H9 (cell line): Measurements from ENCODE around the gene KCNE4. TPM values are rescaled to one million over a fixed set of nuclear protein-coding genes. Genes with fewer than 3 reads are reported as not detected.

Experiments used
- DNase-seq: peaks from one replicate; pipeline ENCODE4 v3.0.0-alpha.2; 2017
- H2AFZ ChIP-seq: one replicate; pipeline ENCODE4 v1.6.1; 2013; ENCODE audit warnings: mild to moderate bottlenecking, low read length, control low read depth, moderate library complexity
- H2AK5ac ChIP-seq: 2 replicates; pipeline ENCODE4 v1.6.1; 2013; ENCODE audit warnings: low read length, control low read depth, mixed read lengths; ENCODE audit not compliant: insufficient read length
- H2BK120ac ChIP-seq: one replicate; pipeline ENCODE4 v1.6.1; 2013; ENCODE audit warnings: low read depth, mild to moderate bottlenecking, low read length, control low read depth, inconsistent platforms; ENCODE audit not compliant: poor library complexity, severe bottlenecking
- H2BK12ac ChIP-seq: 2 replicates; pipeline ENCODE4 v1.6.1; 2013; ENCODE audit warnings: low read length, control low read depth, mixed read lengths, low read depth; ENCODE audit not compliant: insufficient read length
- H2BK15ac ChIP-seq: 2 replicates; pipeline ENCODE4 v1.6.1; 2013; ENCODE audit warnings: low read depth, low read length, control low read depth
- H2BK20ac ChIP-seq: one replicate; pipeline ENCODE4 v1.6.1; 2013; ENCODE audit warnings: low read depth, mild to moderate bottlenecking, low read length, control low read depth, inconsistent platforms; ENCODE audit not compliant: poor library complexity, severe bottlenecking
- H2BK5ac ChIP-seq: 2 replicates; pipeline ENCODE4 v1.6.1; 2013; ENCODE audit warnings: low read length, control low read depth, mixed read lengths; ENCODE audit not compliant: insufficient read length
- H3K14ac ChIP-seq: 2 replicates; pipeline ENCODE4 v1.6.1; 2013; ENCODE audit warnings: low read length, control low read depth; ENCODE audit not compliant: insufficient read depth
- H3K18ac ChIP-seq: 2 replicates; pipeline ENCODE4 v1.6.1; 2013; ENCODE audit warnings: low read depth, mild to moderate bottlenecking, mixed read lengths, low read length, control low read depth; ENCODE audit not compliant: insufficient read length
- H3K23ac ChIP-seq: 2 replicates; pipeline ENCODE4 v1.6.1; 2013; ENCODE audit warnings: low read length, control low read depth, mixed read lengths, low read depth; ENCODE audit not compliant: insufficient read length
- H3K23me2 ChIP-seq: 2 replicates; pipeline ENCODE4 v1.6.1; 2013; ENCODE audit warnings: low read depth, mild to moderate bottlenecking, mixed read lengths, low read length, control low read depth; ENCODE audit not compliant: insufficient read length, poor library complexity, severe bottlenecking
- H3K27ac ChIP-seq: 2 replicates; pipeline ENCODE4 v1.5.1; 2013; ENCODE audit warnings: low read length, control low read depth, mixed read lengths, low read depth; ENCODE audit not compliant: insufficient read length
- H3K27me3 ChIP-seq: 2 replicates; pipeline ENCODE4 v1.6.1; 2013; ENCODE audit warnings: low read length, control low read depth, inconsistent platforms; ENCODE audit not compliant: insufficient read depth
- H3K4ac ChIP-seq: 2 replicates; pipeline ENCODE4 v1.6.1; 2013; ENCODE audit warnings: low read depth, mild to moderate bottlenecking, control low read depth, inconsistent platforms, low read length, moderate library complexity
- H3K4me1 ChIP-seq: 2 replicates; pipeline ENCODE4 v1.6.1; 2013; ENCODE audit warnings: low read length, control low read depth, inconsistent platforms; ENCODE audit not compliant: insufficient read depth
- H3K4me2 ChIP-seq: 2 replicates; pipeline ENCODE4 v1.6.1; 2013; ENCODE audit warnings: low read length, control low read depth, mixed read lengths; ENCODE audit not compliant: insufficient read length, insufficient read depth
- H3K56ac ChIP-seq: 2 replicates; pipeline ENCODE4 v1.6.1; 2013; ENCODE audit warnings: low read depth, mild to moderate bottlenecking, mixed read lengths, low read length, control low read depth; ENCODE audit not compliant: insufficient read length
- H3K79me1 ChIP-seq: 2 replicates; pipeline ENCODE4 v1.6.1; 2013; ENCODE audit warnings: low read depth, mild to moderate bottlenecking, moderate library complexity, low read length, control low read depth, inconsistent platforms; ENCODE audit not compliant: insufficient read depth, poor library complexity, severe bottlenecking
- H3K79me2 ChIP-seq: 2 replicates; pipeline ENCODE4 v1.6.1; 2013; ENCODE audit warnings: low read length, control low read depth, inconsistent platforms; ENCODE audit not compliant: insufficient read depth
- H3K9ac ChIP-seq: 2 replicates; pipeline ENCODE4 v1.6.1; 2013; ENCODE audit warnings: low read length, control low read depth, mixed read lengths; ENCODE audit not compliant: insufficient read length; ENCODE audit errors: extremely low read depth
- H3K9me3 ChIP-seq: one replicate; pipeline ENCODE4 v1.6.1; 2013; ENCODE audit warnings: low read depth, low read length, inconsistent platforms; ENCODE audit not compliant: control insufficient read depth
- H3T11ph ChIP-seq: one replicate; pipeline ENCODE4 v1.6.1; 2013; ENCODE audit warnings: mild to moderate bottlenecking, low read length, control low read depth, inconsistent platforms
- H4K20me1 ChIP-seq: one replicate; pipeline ENCODE4 v1.6.1; 2013; ENCODE audit not compliant: control insufficient read depth, insufficient read length, insufficient read depth
- H4K5ac ChIP-seq: 2 replicates; pipeline ENCODE4 v1.6.1; 2013; ENCODE audit warnings: low read depth, mild to moderate bottlenecking, mixed read lengths, low read length, control low read depth; ENCODE audit not compliant: insufficient read length
- H4K8ac ChIP-seq: replicated peaks from 2 replicates; pipeline ENCODE4 v1.6.1; 2013; ENCODE audit warnings: low read length, control low read depth, mixed read lengths, low read depth; ENCODE audit not compliant: insufficient read length
- H4K91ac ChIP-seq: 2 replicates; pipeline ENCODE4 v1.6.1; 2013; ENCODE audit warnings: low read depth, mild to moderate bottlenecking, moderate library complexity, mixed read lengths, low read length, control low read depth; ENCODE audit not compliant: insufficient read length
- H3K27ac Mint-ChIP-seq, 3 experiments: 2 replicates in 2 of 3; 3 replicates in 1 of 3; pipeline ENCODE4 v1.8.0; 2020 to 2021; ENCODE audit warnings: mixed read lengths in 3 of 3, mild to moderate bottlenecking in 1 of 3, moderate library complexity in 1 of 3
- H3K27me3 Mint-ChIP-seq: 2 replicates; pipeline ENCODE4 v1.8.0; 2021; ENCODE audit warnings: low read depth, mild to moderate bottlenecking, moderate library complexity, mixed read lengths
- H3K36me3 Mint-ChIP-seq, 3 experiments: 2 replicates in 2 of 3; 3 replicates in 1 of 3; pipeline ENCODE4 v1.8.0; 2020 to 2021; ENCODE audit warnings: low read depth in 3 of 3, mixed read lengths in 3 of 3; ENCODE audit not compliant: insufficient read depth in 1 of 3
- H3K4me1 Mint-ChIP-seq, 2 experiments: 2 replicates each; pipeline ENCODE4 v1.8.0; 2020; ENCODE audit warnings: mixed read lengths in 2 of 2
- H3K4me3 Mint-ChIP-seq, 2 experiments: 2 replicates in 1 of 2; 3 replicates in 1 of 2; pipeline ENCODE4 v1.8.0; 2020 to 2021; ENCODE audit warnings: mild to moderate bottlenecking in 2 of 2, mixed read lengths in 2 of 2, moderate library complexity in 1 of 2
- H3K9me3 Mint-ChIP-seq, 2 experiments: 2 replicates in 1 of 2; 3 replicates in 1 of 2; pipeline ENCODE4 v1.8.0; 2020; ENCODE audit warnings: mild to moderate bottlenecking in 2 of 2, mixed read lengths in 2 of 2, moderate library complexity in 1 of 2
- CTCF ChIP-seq: fragments of 200-600 bp; sonication (generic); conservative IDR thresholded peaks from 3 replicates; pipeline ENCODE4 v1.8.0; 2021; ENCODE audit warnings: antibody characterized with exemption, mild to moderate bottlenecking
- WGBS: extraction: QIAGEN DNeasy Blood & Tissue Kit; methylation state at CpG from one replicate; pipeline ENCODE4 v1.1.7; 2013; ENCODE audit warnings: missing lambda C conversion rate, low lambda C conversion rate, mixed read lengths; ENCODE audit not compliant: insufficient read length; ENCODE audit errors: extremely low coverage; 5-methylcytosine and 5-hydroxymethylcytosine counted together
- total RNA-seq: library from RNA; stranded (reverse); gene quantifications from 2 replicates; pipeline ENCODE4 v1.2.1, GENCODE V29; 2021

The KCNE4 gene
- total RNA-seq, 1 experiment from 2014 or later, result 0.24 TPM

DNA sequence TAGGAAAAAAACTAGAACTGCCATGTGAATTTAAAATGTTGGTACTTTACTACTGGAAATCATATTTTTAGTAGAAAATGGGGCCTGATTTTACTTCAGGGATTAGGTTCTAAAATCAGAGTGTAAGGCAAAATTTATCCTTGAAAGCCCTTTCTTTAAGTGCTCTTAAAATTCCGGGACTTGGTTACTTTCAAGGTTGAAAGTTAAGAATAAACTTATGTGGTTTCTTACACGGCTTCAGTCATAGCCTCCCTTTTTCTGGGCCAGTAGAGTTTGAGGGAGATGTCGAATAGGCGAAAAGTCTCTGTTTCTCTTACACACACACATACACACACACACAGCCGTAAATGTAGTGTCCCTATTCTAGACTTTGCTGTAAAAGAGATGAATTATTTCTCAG, 13.1 kb downstream of the KCNE4 start:
- Histone ChIP-seq H3K27me3 (no peaks in the 10 kb centered on the region), H3K79me2 (no peaks in the 10 kb centered on the region), H4K91ac (no peak overlapping the region), H2BK15ac (no peak overlapping the region), H3K4me1 (no peaks in the 10 kb centered on the region), H2AK5ac (no peak overlapping the region), H3K18ac (no peak overlapping the region), H3T11ph (no peak overlapping the region), H2BK20ac (no peak overlapping the region), H4K20me1 (no peaks in the 10 kb centered on the region), H4K5ac (no peak overlapping the region), H3K23me2 (no peaks in the 10 kb centered on the region), H3K56ac (no peak overlapping the region), H3K4ac (no peak overlapping the region), H3K79me1 (no peaks in the 10 kb centered on the region), H3K27ac (no peak overlapping the region), H2BK120ac (no peak overlapping the region), H3K4me2 (no peak overlapping the region), H2AFZ (no peak overlapping the region), H4K8ac (no peak overlapping the region), H2BK5ac (no peak overlapping the region), H2BK12ac (no peak overlapping the region), H3K9me3 (no peaks in the 10 kb centered on the region), H3K23ac (no peak overlapping the region), H3K14ac (no peak overlapping the region), H3K9ac (no peak overlapping the region)
- H3K9me3 Mint-ChIP-seq, result no peaks in the 10 kb centered on the region
- WGBS, result no CpG with 5 or more reads among the region's 5 CpGs
- peaks cover 12 to 28% of the 10 kb centered on the region in 2 experiments for H3K4me1 Mint-ChIP-seq
- H3K36me3 Mint-ChIP-seq, result no peaks in the 10 kb centered on the region
- H3K27me3 Mint-ChIP-seq, result no peaks in the 10 kb centered on the region
- H3K27ac Mint-ChIP-seq, result no peak overlapping the region
- TF ChIP-seq CTCF, result no peak
- H3K4me3 Mint-ChIP-seq, result no peak overlapping the region
- no peak for DNase-seq
